H54 (cell line): ENCODE data around the gene CCDC33.

Experiments
- DNase-seq: peaks from one replicate; pipeline ENCODE4 v3.0.0; 2011; ENCODE audit warnings: low spot score, mixed read lengths; ENCODE audit not compliant: insufficient read length
- FAIRE-seq: peaks from 3 replicates; lab custom pipeline; 2011; peaks lifted over from hg19 to GRCh38; lab: Jason Lieb, UNC
- POLR2A ChIP-seq: IDR thresholded peaks from 2 replicates; pipeline ENCODE4 v1.6.1; 2011; ENCODE audit warnings: low read depth, mild to moderate bottlenecking, low read length

CCDC33 gene

GRCh38 chr15:74263466-74263865 lies 27.3 kb downstream of the CCDC33 start:
- TF ChIP-seq POLR2A = no peak
- FAIRE-seq (no peak), DNase-seq (no peak)

DNA sequence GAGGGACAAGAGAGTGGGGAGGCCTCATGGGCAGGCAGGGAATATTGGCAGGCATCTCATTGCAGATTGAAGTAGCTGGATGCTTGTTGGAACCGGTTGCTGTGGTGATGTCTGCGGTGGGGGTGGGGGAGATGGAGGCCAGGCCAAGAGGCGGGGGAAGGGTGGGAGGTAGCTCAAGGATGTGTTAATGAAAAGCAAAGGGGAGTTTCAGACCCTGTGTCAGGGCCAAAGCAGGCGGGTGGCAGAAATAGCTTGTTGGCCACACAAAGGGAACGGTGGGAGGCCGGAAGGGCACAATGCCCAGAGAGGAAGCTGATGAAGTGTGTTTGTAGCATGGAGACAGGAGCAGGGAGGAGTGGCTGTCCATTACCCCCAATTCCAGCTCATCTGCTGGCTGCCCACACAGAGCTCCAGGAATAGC lies 28.0 kb downstream of the CCDC33 start:
- DNase-seq (no peak), FAIRE-seq (no peak)
- TF ChIP-seq POLR2A = no peak

DNA sequence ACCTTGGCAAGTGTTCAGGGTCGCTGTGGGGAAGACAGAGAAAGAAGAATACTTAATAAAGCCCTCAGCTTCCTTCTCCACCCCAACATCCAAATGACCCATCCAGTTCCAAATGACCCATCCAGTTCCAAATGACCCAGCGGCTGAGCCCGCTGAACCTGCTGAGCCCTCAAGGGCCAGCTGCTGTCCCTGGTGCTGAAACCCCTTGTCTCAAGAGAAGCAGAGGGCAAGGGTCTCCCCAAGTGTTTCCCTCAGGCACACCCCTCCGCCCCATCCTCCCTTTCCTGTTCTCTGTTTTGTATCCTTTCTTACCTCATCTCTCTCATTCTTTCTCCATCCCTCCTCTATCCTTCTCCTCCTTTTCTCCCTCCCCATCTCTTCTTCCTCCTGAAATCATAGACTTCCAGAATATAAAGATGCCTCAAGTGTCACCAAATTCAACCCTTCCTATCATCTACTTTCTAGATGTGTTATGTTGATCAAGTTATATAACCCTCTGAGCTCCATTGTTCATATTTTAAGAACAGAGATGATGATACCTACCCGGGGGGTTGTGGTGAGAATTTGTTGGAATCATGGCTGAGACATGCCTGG lies 29.0 kb downstream of the CCDC33 start:
- DNase-seq (no peak), FAIRE-seq (no peak)
- no peak for TF ChIP-seq POLR2A

DNA sequence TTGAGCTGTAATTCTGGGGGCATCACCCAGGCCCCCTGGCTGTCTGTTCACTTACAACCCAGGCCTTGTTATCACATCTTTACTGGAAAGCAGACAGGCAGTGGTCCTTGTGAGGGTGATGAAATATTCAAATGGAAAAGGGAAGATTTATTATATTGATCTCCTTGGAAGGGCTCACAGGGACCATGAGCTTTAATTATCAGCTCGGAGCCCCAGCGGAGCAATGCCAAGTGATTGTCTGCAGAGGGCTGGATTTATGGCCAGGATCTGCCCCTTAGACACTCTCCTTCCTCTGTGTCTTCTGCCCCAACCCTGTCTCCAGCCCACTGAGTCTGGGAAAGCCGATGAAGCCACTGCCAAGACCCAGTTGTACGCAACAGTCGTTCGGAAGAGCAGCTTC lies 31.9 kb downstream of the CCDC33 start:
- DNase-seq (no peak), FAIRE-seq (no peak)
- TF ChIP-seq POLR2A = no peak

DNA sequence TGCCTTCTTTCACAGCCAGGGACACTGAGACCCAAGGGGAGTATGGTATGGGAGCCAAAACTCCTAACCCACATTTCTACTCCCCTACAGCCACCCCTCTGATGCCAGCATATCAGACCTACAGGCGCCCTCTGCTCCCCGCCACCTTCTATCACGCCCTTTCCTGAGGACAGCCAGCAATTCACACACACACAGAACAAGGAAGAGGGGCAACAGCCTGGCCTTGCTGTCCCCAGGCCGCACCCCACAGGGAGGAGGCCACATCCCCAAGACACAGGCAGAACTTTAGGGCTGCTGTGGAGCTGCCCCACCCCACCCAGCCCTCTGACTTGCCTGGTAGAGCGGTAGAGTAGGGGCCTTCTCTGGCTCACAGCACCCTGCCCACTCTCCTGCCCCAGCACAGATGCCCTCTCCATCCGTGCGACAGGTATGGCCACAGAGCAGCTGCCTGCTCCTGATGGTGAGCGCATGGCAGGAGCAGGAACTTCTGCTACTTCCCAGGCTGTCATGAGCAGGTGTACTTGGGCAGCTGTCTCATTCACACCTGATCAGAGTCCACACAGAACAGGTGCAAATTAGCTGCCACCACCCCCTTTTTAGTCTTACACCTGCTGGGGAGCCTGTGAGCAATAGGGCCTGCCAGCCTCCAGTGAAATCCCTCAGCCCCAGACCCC lies 33.4 kb downstream of the CCDC33 start:
- DNase-seq (no peak), FAIRE-seq (no peak)
- TF ChIP-seq POLR2A = no peak

DNA sequence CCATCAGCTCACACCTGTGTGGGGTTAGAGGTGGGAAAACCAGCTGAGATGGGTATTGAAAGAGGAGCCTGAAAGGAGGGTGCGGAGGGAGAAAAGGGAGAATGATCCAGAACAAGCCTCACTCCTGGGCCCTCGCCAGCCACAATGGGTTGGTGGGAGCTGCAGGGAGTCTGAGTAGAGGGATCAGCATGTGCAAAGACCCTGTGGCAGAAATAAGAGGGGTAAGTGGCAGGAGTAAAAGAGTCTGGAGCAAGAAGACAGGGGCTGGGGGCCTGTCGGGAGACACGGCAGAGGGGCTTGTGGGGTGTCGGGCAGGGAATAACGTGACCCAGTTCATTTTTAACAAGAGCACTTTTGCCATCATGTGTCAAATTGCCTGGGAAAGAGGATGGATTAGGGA lies 34.0 kb downstream of the CCDC33 start:
- DNase-seq (no peak), FAIRE-seq (no peak)
- no peak for TF ChIP-seq POLR2A

GRCh38 chr15:74270854-74271520 lies 34.9 kb downstream of the CCDC33 start:
- TF ChIP-seq POLR2A = no peak
- no peak for DNase-seq
- FAIRE-seq = no peak

DNA sequence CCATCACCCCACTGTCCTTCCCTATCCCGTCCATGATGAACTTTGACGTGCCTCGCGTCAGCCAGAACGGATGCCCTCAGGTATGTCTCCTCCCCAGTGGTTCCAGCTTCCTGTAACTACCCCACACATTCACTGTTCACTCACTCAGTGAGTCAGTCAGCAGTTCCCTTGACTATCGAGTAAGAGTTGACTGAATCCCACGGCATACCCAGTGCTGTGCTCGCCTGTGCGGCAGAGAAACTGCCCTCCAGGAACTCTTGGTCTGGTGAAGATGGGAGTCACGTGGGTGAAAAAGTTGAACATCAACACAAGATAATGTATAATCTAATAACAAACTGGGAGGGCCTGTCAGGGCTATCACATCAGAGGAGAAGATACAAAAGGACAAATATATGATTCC lies 36.7 kb downstream of the CCDC33 start:
- TF ChIP-seq POLR2A = no peak
- no peak for DNase-seq
- no peak for FAIRE-seq

- FAIRE-seq (no peak), DNase-seq (no peak)
- TF ChIP-seq POLR2A = no peak
Measured at GRCh38 chr15:74274470-74275038, 38.4 kb downstream of the CCDC33 start.

GRCh38 chr15:74275957-74276356 lies 39.8 kb downstream of the CCDC33 start:
- DNase-seq = no peak
- no peak for FAIRE-seq

GRCh38 chr15:74276560-74276959 lies 40.4 kb downstream of the CCDC33 start:
- DNase-seq = no peak
- no peak for TF ChIP-seq POLR2A
- FAIRE-seq = no peak

More at GRCh38 chr15:74275957-74276356, 39.8 kb downstream of the CCDC33 start:
- TF ChIP-seq POLR2A = no peak

DNA sequence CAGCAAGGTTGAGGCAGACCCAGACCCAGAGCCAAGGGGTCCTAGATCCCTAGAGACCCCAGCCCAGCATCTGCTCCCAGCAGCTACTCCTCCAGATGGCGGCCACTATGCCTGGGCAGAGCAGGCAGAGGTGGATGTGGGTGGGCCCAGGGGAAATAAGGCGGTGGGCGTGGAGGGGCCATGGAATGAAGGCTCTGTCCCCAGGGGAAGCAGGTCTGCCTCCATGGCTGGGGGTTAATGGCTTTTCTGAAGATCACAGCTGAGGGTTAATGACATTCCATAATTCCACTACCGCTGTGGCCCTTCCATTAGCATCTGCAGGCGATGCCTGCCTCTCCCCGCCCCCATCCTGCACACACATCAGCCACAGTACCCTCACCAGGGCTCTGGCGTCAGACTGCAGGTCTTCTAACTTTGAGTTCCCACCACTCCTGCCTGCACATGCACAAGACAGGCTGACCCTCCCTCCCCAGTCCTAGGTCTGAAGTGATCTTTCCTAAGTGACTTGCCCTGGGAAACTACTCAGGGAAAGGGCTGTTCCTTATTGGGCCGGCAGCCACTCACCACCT lies 41.2 kb downstream of the CCDC33 start:
- DNase-seq = no peak
- TF ChIP-seq POLR2A = no peak
- no peak for FAIRE-seq

DNA sequence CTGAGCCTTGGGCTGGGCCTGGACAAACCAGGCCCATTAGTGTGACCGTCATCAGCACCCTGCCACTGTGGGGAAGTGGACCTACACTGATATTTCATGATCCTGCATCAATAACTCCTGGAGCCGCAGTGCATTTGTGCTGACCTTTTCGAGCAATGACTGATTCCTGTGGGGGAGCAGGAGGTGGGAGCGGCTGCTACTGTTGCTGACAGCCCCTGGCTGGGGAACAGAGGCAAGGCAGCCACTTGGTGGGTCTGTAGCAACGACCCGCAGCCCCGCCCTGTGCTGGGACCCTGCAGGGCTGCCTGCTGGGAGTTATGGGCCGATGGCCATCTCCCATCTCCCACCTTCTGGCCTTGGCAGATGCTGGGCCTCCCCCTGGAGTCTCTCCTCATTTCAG lies 42.1 kb downstream of the CCDC33 start:
- no peak for TF ChIP-seq POLR2A
- DNase-seq (no peak), FAIRE-seq (no peak)
